ENCODE results near the gene C11orf24. TPM values are rescaled to one million over a fixed set of nuclear protein-coding genes. Genes with fewer than 3 reads are reported as not detected.

The C11orf24 gene
- total RNA-seq, 1 donor from 2014 or later = 9.7 TPM

GRCh38 chr11:68259122-68259959 lies 12.4 kb downstream of the C11orf24 start:
- H3K9me3 Mint-ChIP-seq = no peaks in the 10 kb centered on the region
- H3K79me2 ChIP-seq (ENCODE audit: low read depth) = no peaks in the 10 kb centered on the region
- TF ChIP-seq CTCF (IDR thresholded peaks at IDR 0.05) (no peak), EZH2phosphoT487 (IDR thresholded peaks at IDR 0.05) (no peak), EZH2 (IDR thresholded peaks at IDR 0.05) (no peak)
- no peaks in the 10 kb centered on the region for H3K27me3 Mint-ChIP-seq (ENCODE audit: insufficient read depth, low read depth)
- H3K4me1 ChIP-seq = peaks cover 6% of the 10 kb centered on the region
- H3K4me2 ChIP-seq = no peak overlapping the region
- H3K27ac Mint-ChIP-seq = no peak overlapping the region
- no peak overlapping the region for H3K4me3 Mint-ChIP-seq
- peaks cover 19% of the 10 kb centered on the region for H3K36me3 Mint-ChIP-seq
- peaks cover 16% of the 10 kb centered on the region for H3K4me1 Mint-ChIP-seq
- H3K9me3 ChIP-seq (ENCODE audit: low read depth) = no peaks in the 10 kb centered on the region
- no peak overlapping the region for H2AFZ ChIP-seq (replicated peaks)
- no peaks in the 10 kb centered on the region for H3K36me3 ChIP-seq
- DNase-seq (ENCODE audit: low spot score) = no peak
- no peaks in the 10 kb centered on the region for H4K20me1 ChIP-seq (ENCODE audit: low read depth)
- no peak overlapping the region for H3K4me3 ChIP-seq
- H3K9ac ChIP-seq = no peak overlapping the region
- H3F3A ChIP-seq (ENCODE audit: low read depth) = peaks cover 4% of the 10 kb centered on the region
- no peaks in the 10 kb centered on the region for H3K27me3 ChIP-seq
- no peak overlapping the region for H3K27ac ChIP-seq

GRCh38 chr11:68258363-68258765 lies 13.4 kb downstream of the C11orf24 start:
- no peaks in the 10 kb centered on the region for H4K20me1 ChIP-seq (ENCODE audit: low read depth)
- no peaks in the 10 kb centered on the region for H3K36me3 ChIP-seq
- H3K9ac ChIP-seq = no peak overlapping the region
- no peak overlapping the region for H3K4me2 ChIP-seq
- H3K27me3 ChIP-seq = no peaks in the 10 kb centered on the region
- H3K4me1 ChIP-seq = peaks cover 6% of the 10 kb centered on the region
- H3K27ac Mint-ChIP-seq = no peak overlapping the region
- no peaks in the 10 kb centered on the region for H3K9me3 ChIP-seq (ENCODE audit: low read depth)
- no peaks in the 10 kb centered on the region for H3K9me3 Mint-ChIP-seq
- H3K36me3 Mint-ChIP-seq = peaks cover 16% of the 10 kb centered on the region
- peaks cover 16% of the 10 kb centered on the region for H3K4me1 Mint-ChIP-seq
- H3K27me3 Mint-ChIP-seq (ENCODE audit: insufficient read depth, low read depth) = peaks cover 3% of the 10 kb centered on the region
- no peak overlapping the region for H2AFZ ChIP-seq (replicated peaks)
- TF ChIP-seq EZH2 (IDR thresholded peaks at IDR 0.05) (no peak), EZH2phosphoT487 (IDR thresholded peaks at IDR 0.05) (no peak), CTCF (IDR thresholded peaks at IDR 0.05) (no peak)
- DNase-seq (ENCODE audit: low spot score) = no peak
- no peak overlapping the region for H3K4me3 Mint-ChIP-seq
- H3K27ac ChIP-seq = no peak overlapping the region
- peaks cover 4% of the 10 kb centered on the region for H3F3A ChIP-seq (ENCODE audit: low read depth)
- no peak overlapping the region for H3K4me3 ChIP-seq
- no peaks in the 10 kb centered on the region for H3K79me2 ChIP-seq (ENCODE audit: low read depth)

- H3K36me3 Mint-ChIP-seq = peaks cover 12% of the 10 kb centered on the region
- no peaks in the 10 kb centered on the region for H3K9me3 Mint-ChIP-seq
- Histone ChIP-seq H3K27ac (no peak overlapping the region), H3K4me3 (no peak overlapping the region), H3F3A (ENCODE audit: low read depth) (peaks cover 4% of the 10 kb centered on the region), H3K4me1 (peaks cover 6% of the 10 kb centered on the region), H3K9me3 (ENCODE audit: low read depth) (no peaks in the 10 kb centered on the region), H2AFZ (replicated peaks) (peak overlapping the region; percentile 73), H3K9ac (no peak overlapping the region), H3K36me3 (no peaks in the 10 kb centered on the region), H3K79me2 (ENCODE audit: low read depth) (no peaks in the 10 kb centered on the region), H4K20me1 (ENCODE audit: low read depth) (no peaks in the 10 kb centered on the region), H3K4me2 (no peak overlapping the region), H3K27me3 (no peaks in the 10 kb centered on the region)
- peak overlapping the region; percentile 87 for H3K27ac Mint-ChIP-seq
- no peak overlapping the region for H3K4me3 Mint-ChIP-seq
- DNase-seq (ENCODE audit: low spot score) = peak; percentile 94
- TF ChIP-seq EZH2 (IDR thresholded peaks at IDR 0.05) = no peak
- no peak for TF ChIP-seq EZH2phosphoT487 (IDR thresholded peaks at IDR 0.05)
- TF ChIP-seq CTCF (IDR thresholded peaks at IDR 0.05) = peak; percentile 84
- peaks cover 3% of the 10 kb centered on the region for H3K27me3 Mint-ChIP-seq (ENCODE audit: insufficient read depth, low read depth)
- H3K4me1 Mint-ChIP-seq = peaks cover 16% of the 10 kb centered on the region
These were observed 14.1 kb downstream of the C11orf24 start for GRCh38 chr11:68257477-68258362.

All from neural progenitor cell (in vitro differentiated cells).